K562 (cell line): ENCODE results near the gene NT5C1A. TPM values are rescaled to one million over a fixed set of nuclear protein-coding genes. Genes with fewer than 3 reads are reported as not detected.

Source experiments
- ATAC-seq: fragments of 200-7000 bp; cut with Tn5 transposase; 3 replicates; pipeline ENCODE4 v1.9.1; 2020; ENCODE audit warnings: moderate library complexity
- BruUV-seq: library from RNA; stranded (reverse); fragments of 400-500 nt; replicated peaks from 2 replicates; lab custom pipeline; 2021; lab: Mats Ljungman, UMichigan
- CTCF ChIA-PET: fragments of 300-600 bp; formaldehyde crosslinking; extraction: SDS; loops from one replicate; lab custom pipeline; 2021; ENCODE audit warnings: low intra/inter-chr PET ratio; lab: Yijun Ruan, JAX
- POLR2A ChIA-PET: fragments of 300-600, 350-650 bp; sonication (Branson Sonifier 250); formaldehyde crosslinking; extraction: SDS; loops from one replicate; lab custom pipeline; 2021; ENCODE audit warnings: antibody characterized with exemption, inconsistent platforms; lab: Yijun Ruan, JAX
- DNase-seq, 4 experiments: peaks; one replicate each; pipeline versions ENCODE4 v3.0.0 to v3.0.0-alpha.2; 2011 to 2018; ENCODE audit warnings: low spot score in 3 of 4, mixed read lengths in 3 of 4; ENCODE audit errors: extremely low read depth in 1 of 4
- FAIRE-seq: peaks from 2 replicates; lab custom pipeline; 2011; peaks lifted over from hg19 to GRCh38; lab: Jason Lieb, UNC
- H2AFZ ChIP-seq: 2 replicates; pipeline ENCODE4 v1.6.0; 2011; ENCODE audit warnings: low read depth, low read length, control low read depth, inconsistent platforms
- H3K27ac ChIP-seq: fragments of 200-600 bp; 3 replicates; pipeline ENCODE4 v1.8.0; 2011; ENCODE audit warnings: low read depth, mild to moderate bottlenecking, control low read depth, inconsistent platforms, low read length, moderate library complexity, mixed read lengths; ENCODE audit errors: extremely low read depth
- H3K27me3 ChIP-seq, 2 experiments: fragments of 300-600 bp in 1 of 2; 2 replicates in 1 of 2; 3 replicates in 1 of 2; pipeline versions ENCODE4 v1.6.0 to v1.8.0; 2011; ENCODE audit warnings: inconsistent platforms in 2 of 2, low read length in 2 of 2, mild to moderate bottlenecking in 1 of 2, mixed read lengths in 1 of 2, moderate library complexity in 1 of 2; ENCODE audit not compliant: control insufficient read depth in 2 of 2, insufficient read depth in 2 of 2
- H3K36me3 ChIP-seq: fragments of 300-600 bp; 3 replicates; pipeline ENCODE4 v1.8.0; 2011; ENCODE audit warnings: mild to moderate bottlenecking, low read length, inconsistent platforms; ENCODE audit not compliant: control insufficient read depth, insufficient read depth
- H3K4me1 ChIP-seq, 2 experiments: fragments of 200-600 bp in 1 of 2; replicated peaks in 1 of 2; 2 replicates in 1 of 2; 3 replicates in 1 of 2; pipeline versions ENCODE4 v1.5.1 to v1.8.0; 2011; ENCODE audit warnings: inconsistent platforms in 2 of 2, low read length in 2 of 2, mild to moderate bottlenecking in 1 of 2, mixed read lengths in 1 of 2, moderate library complexity in 1 of 2; ENCODE audit not compliant: control insufficient read depth in 2 of 2, insufficient read depth in 2 of 2
- H3K4me2 ChIP-seq: 2 replicates; pipeline ENCODE4 v1.6.1; 2011; ENCODE audit warnings: low read length, control low read depth, inconsistent platforms, mixed read lengths; ENCODE audit not compliant: insufficient read depth
- H3K4me3 ChIP-seq: fragments of 200-600 bp; sonication (generic), shearing (Covaris generic); 2 replicates; pipeline ENCODE4 v1.5.1; 2016; ENCODE audit warnings: control low read depth, inconsistent platforms
- H3K79me2 ChIP-seq: fragments of 200-600 bp; 3 replicates; pipeline ENCODE4 v1.8.0; 2011; ENCODE audit warnings: low read length, inconsistent platforms; ENCODE audit not compliant: control insufficient read depth, insufficient read depth
- H3K9ac ChIP-seq, 2 experiments: 2 replicates each; pipeline versions ENCODE4 v1.6.0 to v1.6.1; 2011; ENCODE audit warnings: low read depth in 2 of 2, low read length in 2 of 2, control low read depth in 1 of 2, inconsistent platforms in 1 of 2, mild to moderate bottlenecking in 1 of 2, mixed read lengths in 1 of 2; ENCODE audit not compliant: insufficient read depth in 1 of 2
- H3K9me1 ChIP-seq: one replicate; pipeline ENCODE4 v1.6.0; 2011; ENCODE audit warnings: inconsistent platforms, mild to moderate bottlenecking, low read length, moderate library complexity; ENCODE audit not compliant: control insufficient read depth, insufficient read depth
- H3K9me3 ChIP-seq: replicated peaks from 2 replicates; pipeline ENCODE4 v1.5.1; 2011; ENCODE audit warnings: low read depth, low read length, inconsistent platforms; ENCODE audit not compliant: control insufficient read depth, insufficient read depth
- H4K20me1 ChIP-seq: replicated peaks from 2 replicates; pipeline ENCODE4 v1.6.1; 2011; ENCODE audit warnings: low read length, inconsistent platforms, mixed read lengths; ENCODE audit not compliant: control insufficient read depth, insufficient read depth
- JUN ChIP-seq, 2 experiments: sonication (generic) in 1 of 2; formaldehyde crosslinking in 1 of 2; IDR thresholded peaks; 2 replicates each; pipeline versions ENCODE4 v1.6.1 to v1.8.0; 2012 to 2022; ENCODE audit warnings: borderline replicate concordance in 2 of 2, mild to moderate bottlenecking in 2 of 2, improper control_type of control experiment in 1 of 2, low read depth in 1 of 2, low read length in 1 of 2, missing genetic modification reagents in 1 of 2
- JUND ChIP-seq, 2 experiments: IDR thresholded peaks; 2 replicates in 1 of 2; 3 replicates in 1 of 2; pipeline ENCODE4 v1.6.1; 2011; ENCODE audit warnings: borderline replicate concordance in 2 of 2, low read depth in 2 of 2, low read length in 2 of 2, improper control_type of control experiment in 1 of 2, missing biosample characterization in 1 of 2, missing genetic modification characterization in 1 of 2, missing genetic modification reagents in 1 of 2
- KAT8 ChIP-seq: fragments of 450-650 bp; IDR thresholded peaks from 2 replicates; pipeline ENCODE4 v1.6.1; 2016; ENCODE audit warnings: low read depth, mild to moderate bottlenecking
- SREBF2 ChIP-seq: sonication (generic); formaldehyde crosslinking; IDR thresholded peaks from 2 replicates; pipeline ENCODE4 v1.4.0; 2020; ENCODE audit warnings: mild to moderate bottlenecking, missing genetic modification reagents
- TEAD4 ChIP-seq, 2 experiments: sonication (generic) in 1 of 2; formaldehyde crosslinking in 1 of 2; IDR thresholded peaks; 2 replicates each; pipeline versions ENCODE4 v1.6.1 to v1.8.0; 2012 to 2022; ENCODE audit warnings: borderline replicate concordance in 1 of 2, inconsistent platforms in 1 of 2, low read length in 1 of 2, mild to moderate bottlenecking in 1 of 2, missing genetic modification reagents in 1 of 2
- ZNF282 ChIP-seq: sonication (generic); formaldehyde crosslinking; IDR thresholded peaks from 2 replicates; pipeline ENCODE4 v1.8.1; 2023; ENCODE audit warnings: missing genetic modification reagents
- WGBS: fragments of 100-300 bp; shearing (Covaris generic); methylation state at CpG from one replicate; pipeline ENCODE4 v1.1.6; 2016; ENCODE audit warnings: low coverage, mixed read lengths; ENCODE audit not compliant: insufficient coverage; ENCODE audit errors: missing lambda C conversion rate; 5-methylcytosine and 5-hydroxymethylcytosine counted together
- in situ Hi-C: fragments of 300-500 bp; cut with MboI; formaldehyde crosslinking; loops from 4 replicates; pipeline ENCODE4 v1.15.0; 2018; ENCODE audit warnings: inconsistent platforms, mixed read lengths
- intact Hi-C: fragments of 100-400 bp; cut with micrococcal nuclease; formaldehyde crosslinking; loops from 2 replicates; pipeline ENCODE4 v1.14.2; 2022
- polyA plus RNA-seq, 8 experiments: library from polyadenylated mRNA; depleted of rRNA in 4 of 8; stranded (reverse) in 5 of 8; unstranded in 3 of 8; fragments of >200 nt; fragmentation: Nextera tagmentation in 2 of 8; fragmentation: Illumina TruSeq in 1 of 8; extraction: Ambion mirVana in 2 of 8; extraction: Trizol in 1 of 8; gene quantifications; 2 replicates each; pipeline versions ENCODE4 v1.2.1 to v1.2.3, GENCODE V29; 2011 to 2014; ENCODE audit warnings: inconsistent platforms in 1 of 8, missing spikeins in 1 of 8
- total RNA-seq, 7 experiments: library from RNA; depleted of rRNA in 6 of 7; stranded (reverse); fragments of >200 nt in 6 of 7; fragmentation: Illumina TruSeq in 2 of 7; extraction: Trizol in 2 of 7; gene quantifications; 2 replicates each; pipeline versions ENCODE4 v1.2.1 to v1.2.3, GENCODE V29; 2011 to 2021; ENCODE audit warnings: low replicate concordance in 1 of 7

Gene NT5C1A
- total and polyA plus RNA-seq, 9 of the 15 experiments (the other 6 are each of a cell fraction or from before 2014, with no cell fraction given) = not detected

- no peak for TF ChIP-seq JUND (IDR thresholded peaks at IDR 0.05; ENCODE audit: borderline replicate concordance, low read depth, low read length)
- TF ChIP-seq JUND (tag; IDR thresholded peaks at IDR 0.05; ENCODE audit: borderline replicate concordance, low read depth, low read length) = no peak
These were observed 3.8 kb downstream of the NT5C1A start (continued) for GRCh38 chr1:39668111-39668510.

- Histone ChIP-seq H4K20me1 (no peaks in the 10 kb centered on the region), H3K36me3 (no peaks in the 10 kb centered on the region), H3K27ac (no peak overlapping the region), H3K4me2 (no peak overlapping the region), H2AFZ (no peak overlapping the region), H3K79me2 (no peaks in the 10 kb centered on the region), H3K4me3 (no peak overlapping the region), H3K9me3 (no peaks in the 10 kb centered on the region), H3K4me1 (peaks cover 0 to 8% of the 10 kb centered on the region in 2 experiments; a peak in 3 of 5 replicates), H3K9ac (no peak overlapping the region), H3K27me3 (peaks cover 24 to 50% of the 10 kb centered on the region in 2 experiments), H3K9me1 (peaks cover 2% of the 10 kb centered on the region)
- TF ChIP-seq SREBF2 (CRISPR knock-in tag) (no peak), ZNF282 (CRISPR knock-in tag) (no peak), JUN (IDR thresholded peaks at IDR 0.05; ENCODE audit: borderline replicate concordance, low read depth, low read length) (no peak), JUN (CRISPR knock-in tag; IDR thresholded peaks at IDR 0.05; ENCODE audit: borderline replicate concordance) (no peak), TEAD4 (IDR thresholded peaks at IDR 0.05; ENCODE audit: low read length) (no peak), TEAD4 (CRISPR knock-in tag; IDR thresholded peaks at IDR 0.05; ENCODE audit: borderline replicate concordance) (no peak), KAT8 (no peak)
- ATAC-seq (no peak), FAIRE-seq (no peak), DNase-seq (no peak)
- no TSS peak for BruUV-seq
- in situ Hi-C loops (no loop called here), intact Hi-C loops (no loop called here)
- WGBS = 0% methylated on average over 3 of the region's 3 CpGs
- ChIA-PET CTCF (no interaction called here), POLR2A (no interaction called here)
These were observed 5.1 kb downstream of the NT5C1A start for GRCh38 chr1:39666772-39667171.
